GM23338 (cell line): ENCODE results near the gene MRPS18C. TPM values are rescaled to one million over a fixed set of nuclear protein-coding genes. Genes with fewer than 3 reads are reported as not detected.
"Not testable (repeated sequence)": the region's sequence is repeated elsewhere in the genome, so short reads cannot be mapped to it uniquely, and the experiment has no call there.

Experiments used
- ATAC-seq: fragments of 200-7000 bp; cut with Tn5 transposase; 3 replicates; pipeline ENCODE4 v1.9.1; 2020
- DNase-seq: peaks from one replicate; pipeline ENCODE4 v3.0.0-alpha.2; 2015; ENCODE audit warnings: low spot score
- H2AFZ ChIP-seq: fragments of 200-600 bp; sonication (generic); 2 replicates; pipeline ENCODE4 v1.8.0; 2016; ENCODE audit warnings: antibody characterized with exemption, mild to moderate bottlenecking, moderate library complexity
- H3F3A ChIP-seq: fragments of 200-600 bp; sonication (generic); replicated peaks from 2 replicates; pipeline ENCODE4 v1.8.0; 2017; ENCODE audit warnings: antibody characterized with exemption, mixed run types, low read depth
- H3K27ac ChIP-seq: fragments of 200-600 bp; sonication (generic); 2 replicates; pipeline ENCODE4 v1.6.1; 2016; ENCODE audit warnings: low read depth
- H3K27me3 ChIP-seq: fragments of 200-600 bp; sonication (generic); 2 replicates; pipeline ENCODE4 v1.8.0; 2016; ENCODE audit warnings: mild to moderate bottlenecking, mixed run types, moderate library complexity; ENCODE audit not compliant: insufficient read depth
- H3K36me3 ChIP-seq: fragments of 200-600 bp; sonication (generic); 2 replicates; pipeline ENCODE4 v1.8.0; 2016; ENCODE audit warnings: mild to moderate bottlenecking; ENCODE audit not compliant: insufficient read depth
- H3K4me1 ChIP-seq: fragments of 200-600 bp; sonication (generic); 2 replicates; pipeline ENCODE4 v1.8.0; 2016; ENCODE audit warnings: mild to moderate bottlenecking, moderate library complexity; ENCODE audit not compliant: insufficient read depth
- H3K4me2 ChIP-seq: fragments of 200-600 bp; sonication (generic); 2 replicates; pipeline ENCODE4 v1.7.1; 2017; ENCODE audit warnings: mixed run types
- H3K4me3 ChIP-seq: fragments of 200-600 bp; sonication (generic); 2 replicates; pipeline ENCODE4 v1.6.1; 2016; ENCODE audit warnings: mixed run types
- H3K79me2 ChIP-seq: fragments of 200-600 bp; sonication (generic); replicated peaks from 2 replicates; pipeline ENCODE4 v1.8.0; 2017; ENCODE audit warnings: mild to moderate bottlenecking; ENCODE audit not compliant: insufficient read depth
- H3K9me2 ChIP-seq: fragments of 200-600 bp; sonication (generic); 2 replicates; pipeline ENCODE4 v1.8.0; 2017; ENCODE audit not compliant: insufficient read depth
- H4K20me1 ChIP-seq: fragments of 200-600 bp; sonication (generic); replicated peaks from 2 replicates; pipeline ENCODE4 v1.8.0; 2017; ENCODE audit warnings: mild to moderate bottlenecking; ENCODE audit not compliant: insufficient read depth
- H3K27ac Mint-ChIP-seq: 2 replicates; pipeline ENCODE4 v1.8.0; 2020; ENCODE audit warnings: inconsistent platforms, mild to moderate bottlenecking, moderate library complexity, mixed read lengths
- H3K27me3 Mint-ChIP-seq: 3 replicates; pipeline ENCODE4 v1.8.0; 2022; ENCODE audit warnings: low read depth, mild to moderate bottlenecking, moderate library complexity, mixed read lengths, inconsistent platforms; ENCODE audit not compliant: insufficient read depth, poor library complexity
- H3K36me3 Mint-ChIP-seq: 3 replicates; pipeline ENCODE4 v1.8.0; 2021; ENCODE audit warnings: low read depth, mild to moderate bottlenecking, inconsistent platforms, moderate library complexity, mixed read lengths
- H3K4me1 Mint-ChIP-seq: 3 replicates; pipeline ENCODE4 v1.8.0; 2020; ENCODE audit warnings: mild to moderate bottlenecking, inconsistent platforms, mixed read lengths
- H3K4me3 Mint-ChIP-seq: 3 replicates; pipeline ENCODE4 v1.8.0; 2021; ENCODE audit warnings: moderate library complexity, mild to moderate bottlenecking, inconsistent platforms, mixed read lengths
- H3K9me3 Mint-ChIP-seq: 3 replicates; pipeline ENCODE4 v1.8.0; 2020; ENCODE audit warnings: moderate library complexity, mild to moderate bottlenecking, inconsistent platforms, mixed read lengths
- CTCF ChIP-seq, 2 experiments: fragments of 200-600 bp in 1 of 2; sonication (generic) in 1 of 2; conservative IDR thresholded peaks; 2 replicates each; pipeline versions ENCODE4 v1.5.1 to v1.6.1; 2016 to 2017; ENCODE audit warnings: antibody characterized with exemption in 2 of 2, low read depth in 2 of 2, mild to moderate bottlenecking in 2 of 2, moderate library complexity in 1 of 2
- ETS1 ChIP-seq: IDR thresholded peaks from 2 replicates; pipeline ENCODE4 v1.6.1; 2016; ENCODE audit warnings: antibody characterized with exemption
- EZH2 ChIP-seq: fragments of 200-600 bp; sonication (generic); IDR thresholded peaks from one replicate; pipeline ENCODE4 v1.8.0; 2017; ENCODE audit warnings: antibody characterized with exemption, mild to moderate bottlenecking, low read depth; ENCODE audit not compliant: unreplicated experiment
- POLR2AphosphoS5 ChIP-seq: IDR thresholded peaks from 2 replicates; pipeline ENCODE4 v1.6.1; 2016; ENCODE audit warnings: antibody characterized with exemption, low read depth
- REST ChIP-seq: IDR thresholded peaks from one replicate; pipeline ENCODE4 v1.6.1; 2018; ENCODE audit warnings: antibody characterized with exemption; ENCODE audit not compliant: unreplicated experiment
- STAT1 ChIP-seq: IDR thresholded peaks from one replicate; pipeline ENCODE4 v1.6.1; 2016; ENCODE audit warnings: antibody characterized with exemption; ENCODE audit not compliant: unreplicated experiment
- ZNF114 ChIP-seq: fragments of 250-450 bp; sonication (Bioruptor Pico); IDR thresholded peaks from 2 replicates; pipeline ENCODE4 v1.5.0; 2020; ENCODE audit warnings: mild to moderate bottlenecking, moderate library complexity
- ZNF462 ChIP-seq: fragments of 250-450 bp; sonication (Bioruptor Pico); IDR thresholded peaks from 2 replicates; pipeline ENCODE4 v1.5.0; 2020; ENCODE audit warnings: mild to moderate bottlenecking, moderate library complexity
- polyA plus RNA-seq: library from polyadenylated mRNA; unstranded; fragments of >200 nt; fragmentation: Nextera tagmentation; extraction: Ambion mirVana; gene quantifications from 2 replicates; pipeline ENCODE4 v1.2.1, GENCODE V29; 2016
- total RNA-seq: library from RNA; depleted of rRNA; stranded (reverse); fragments of >200 nt; shearing (Covaris generic); gene quantifications from 2 replicates; pipeline ENCODE4 v1.2.3, GENCODE V29; 2014

MRPS18C gene
- total and polyA plus RNA-seq, 2 experiments from 2014 or later: 26.8 to 197 TPM

GRCh38 chr4:83509156-83509585 is 53.3 kb downstream of the MRPS18C start:
- not testable (repeated sequence) for H3K27me3 Mint-ChIP-seq, H3K9me2 ChIP-seq, H3K4me1 Mint-ChIP-seq, H3F3A ChIP-seq, H3K27ac Mint-ChIP-seq, H3K27me3 ChIP-seq, H3K4me3 Mint-ChIP-seq, H3K36me3 ChIP-seq, H3K79me2 ChIP-seq, H3K4me1 ChIP-seq, H3K36me3 Mint-ChIP-seq, H3K4me3 ChIP-seq, H3K27ac ChIP-seq, H3K9me3 Mint-ChIP-seq, H4K20me1 ChIP-seq, H3K4me2 ChIP-seq
- peak overlapping the region; percentile 57 for H2AFZ ChIP-seq
- peak; percentile 83 to 90 for TF ChIP-seq CTCF (conservative IDR thresholded peaks at IDR 0.05; ENCODE audit: low read depth in 2 of 2)
- peak; percentile 91 for TF ChIP-seq ZNF114 (CRISPR knock-in tag)
- TF ChIP-seq ZNF462 (CRISPR knock-in tag): peak; percentile 91
- ATAC-seq: peak; percentile 61
- DNase-seq: peak; percentile 84

GRCh38 chr4:83510442-83510841 is 54.6 kb downstream of the MRPS18C start:
- Histone ChIP-seq H3F3A (no peaks in the 10 kb centered on the region), H3K79me2 (no peaks in the 10 kb centered on the region), H3K4me1 (no peaks in the 10 kb centered on the region), H3K27ac (no peak overlapping the region), H3K9me2 (peaks cover 5% of the 10 kb centered on the region; the same call in 1 of the 2 replicates), H3K27me3 (no peaks in the 10 kb centered on the region), H3K4me2 (no peak overlapping the region), H2AFZ (peak overlapping the region; percentile 57; the same call in 1 of the 2 replicates), H3K36me3 (no peaks in the 10 kb centered on the region), H3K4me3 (no peak overlapping the region), H4K20me1 (no peaks in the 10 kb centered on the region)
- DNase-seq (no peak), ATAC-seq (no peak)
- H3K27me3 Mint-ChIP-seq: peaks cover 4% of the 10 kb centered on the region
- H3K27ac Mint-ChIP-seq: no peak overlapping the region
- TF ChIP-seq EZH2 (no peak), POLR2AphosphoS5 (no peak), ZNF114 (CRISPR knock-in tag) (no peak), STAT1 (no peak), REST (no peak), ETS1 (no peak)
- no peaks in the 10 kb centered on the region for H3K9me3 Mint-ChIP-seq
- no peaks in the 10 kb centered on the region for H3K4me1 Mint-ChIP-seq
- H3K4me3 Mint-ChIP-seq: no peak overlapping the region
- no peaks in the 10 kb centered on the region for H3K36me3 Mint-ChIP-seq
